Osteoblast (primary cell): ENCODE data around the gene SRCIN1. TPM values are rescaled to one million over a fixed set of nuclear protein-coding genes. Genes with fewer than 3 reads are reported as not detected.

Source experiments
- DNase-seq: peaks from one replicate; pipeline ENCODE4 v3.0.0; 2011; ENCODE audit warnings: low spot score, mixed read lengths; ENCODE audit not compliant: insufficient read length; ENCODE audit errors: missing footprints
- H2AFZ ChIP-seq: 2 replicates; pipeline ENCODE4 v1.6.0; 2011; ENCODE audit warnings: mild to moderate bottlenecking, low read length
- H3K27ac ChIP-seq: 2 replicates; pipeline ENCODE4 v1.5.1; 2011; ENCODE audit warnings: mild to moderate bottlenecking, low read depth, low read length, moderate library complexity
- H3K27me3 ChIP-seq: 2 replicates; pipeline ENCODE4 v1.6.0; 2012; ENCODE audit warnings: mild to moderate bottlenecking, control low read depth, inconsistent platforms, low read length, moderate library complexity; ENCODE audit not compliant: insufficient read depth
- H3K36me3 ChIP-seq: 2 replicates; pipeline ENCODE4 v1.5.1; 2011; ENCODE audit warnings: mild to moderate bottlenecking, low read length, control low read depth, moderate library complexity; ENCODE audit not compliant: insufficient read depth
- H3K4me1 ChIP-seq: 2 replicates; pipeline ENCODE4 v1.5.1; 2011; ENCODE audit warnings: mild to moderate bottlenecking, low read length, control low read depth, moderate library complexity; ENCODE audit not compliant: insufficient read depth
- H3K4me2 ChIP-seq: 2 replicates; pipeline ENCODE4 v1.6.0; 2011; ENCODE audit warnings: mild to moderate bottlenecking, low read length; ENCODE audit not compliant: insufficient read depth
- H3K4me3 ChIP-seq: fragments of 200-600 bp; sonication (generic); 3 replicates; pipeline ENCODE4 v1.5.1; 2012; ENCODE audit warnings: mild to moderate bottlenecking, low read length, inconsistent platforms; ENCODE audit not compliant: insufficient read depth
- H3K79me2 ChIP-seq: 2 replicates; pipeline ENCODE4 v1.6.0; 2012; ENCODE audit warnings: mild to moderate bottlenecking, low read length, control low read depth, inconsistent platforms; ENCODE audit not compliant: insufficient read depth
- H3K9me3 ChIP-seq: 2 replicates; pipeline ENCODE4 v1.5.1; 2011; ENCODE audit warnings: low read depth, low read length, control low read depth
- H4K20me1 ChIP-seq: 2 replicates; pipeline ENCODE4 v1.6.0; 2012; ENCODE audit warnings: mild to moderate bottlenecking, low read length, control low read depth; ENCODE audit not compliant: insufficient read depth
- CTCF ChIP-seq: IDR thresholded peaks from 2 replicates; pipeline ENCODE4 v1.5.1; 2011; ENCODE audit warnings: mild to moderate bottlenecking, low read depth, low read length, moderate library complexity; ENCODE audit errors: extremely low read depth
- total RNA-seq: library from RNA; depleted of rRNA; stranded (reverse); fragments of >200 nt; gene quantifications from 2 replicates; pipeline ENCODE4 v1.2.3, GENCODE V29; 2012

SRCIN1 gene
- total RNA-seq, 1 donor = not detected

GRCh38 chr17:38587947-38588787 lies 17.6 kb downstream of the SRCIN1 start:
- Histone ChIP-seq H3K36me3 (no peaks in the 10 kb centered on the region), H3K4me1 (no peaks in the 10 kb centered on the region), H2AFZ (no peak overlapping the region), H3K27ac (no peak overlapping the region), H3K9me3 (no peaks in the 10 kb centered on the region), H3K4me2 (no peak overlapping the region), H3K4me3 (no peak overlapping the region), H3K27me3 (peaks cover 57% of the 10 kb centered on the region), H4K20me1 (no peaks in the 10 kb centered on the region), H3K79me2 (no peaks in the 10 kb centered on the region)
- DNase-seq = no peak
- TF ChIP-seq CTCF = no peak

- Histone ChIP-seq H3K36me3 (no peaks in the 10 kb centered on the region), H3K27ac (no peak overlapping the region), H3K79me2 (no peaks in the 10 kb centered on the region), H3K9me3 (no peaks in the 10 kb centered on the region), H4K20me1 (no peaks in the 10 kb centered on the region), H3K4me1 (no peaks in the 10 kb centered on the region), H2AFZ (no peak overlapping the region), H3K4me2 (no peak overlapping the region), H3K4me3 (no peak overlapping the region), H3K27me3 (peaks cover 48% of the 10 kb centered on the region)
- DNase-seq = no peak
- TF ChIP-seq CTCF = no peak
Measured at GRCh38 chr17:38587203-38587602, 18.5 kb downstream of the SRCIN1 start.

- Histone ChIP-seq H3K79me2 (no peaks in the 10 kb centered on the region), H3K9me3 (no peaks in the 10 kb centered on the region), H3K36me3 (no peaks in the 10 kb centered on the region), H2AFZ (no peak overlapping the region), H3K27me3 (peaks cover 48% of the 10 kb centered on the region), H3K4me3 (no peak overlapping the region), H4K20me1 (no peaks in the 10 kb centered on the region), H3K4me1 (no peaks in the 10 kb centered on the region), H3K4me2 (no peak overlapping the region), H3K27ac (no peak overlapping the region)
- DNase-seq = no peak
- no peak for TF ChIP-seq CTCF
Measured at GRCh38 chr17:38586788-38587187, 19.0 kb downstream of the SRCIN1 start.

GRCh38 chr17:38585918-38586529 lies 19.7 kb downstream of the SRCIN1 start:
- TF ChIP-seq CTCF = no peak
- no peak for DNase-seq
- Histone ChIP-seq H4K20me1 (no peaks in the 10 kb centered on the region), H3K4me3 (no peak overlapping the region), H3K27me3 (peaks cover 47% of the 10 kb centered on the region), H3K9me3 (no peaks in the 10 kb centered on the region), H2AFZ (no peak overlapping the region), H3K36me3 (no peaks in the 10 kb centered on the region), H3K4me2 (no peak overlapping the region), H3K79me2 (no peaks in the 10 kb centered on the region), H3K4me1 (no peaks in the 10 kb centered on the region), H3K27ac (no peak overlapping the region)
